Measurements from ENCODE around the gene RLBP1. TPM values are rescaled to one million over a fixed set of nuclear protein-coding genes. Genes with fewer than 3 reads are reported as not detected.

RLBP1 gene
- total and polyA plus RNA-seq, 2 of the 4 experiments (the other 2 are of a cell fraction): not detected

DNA sequence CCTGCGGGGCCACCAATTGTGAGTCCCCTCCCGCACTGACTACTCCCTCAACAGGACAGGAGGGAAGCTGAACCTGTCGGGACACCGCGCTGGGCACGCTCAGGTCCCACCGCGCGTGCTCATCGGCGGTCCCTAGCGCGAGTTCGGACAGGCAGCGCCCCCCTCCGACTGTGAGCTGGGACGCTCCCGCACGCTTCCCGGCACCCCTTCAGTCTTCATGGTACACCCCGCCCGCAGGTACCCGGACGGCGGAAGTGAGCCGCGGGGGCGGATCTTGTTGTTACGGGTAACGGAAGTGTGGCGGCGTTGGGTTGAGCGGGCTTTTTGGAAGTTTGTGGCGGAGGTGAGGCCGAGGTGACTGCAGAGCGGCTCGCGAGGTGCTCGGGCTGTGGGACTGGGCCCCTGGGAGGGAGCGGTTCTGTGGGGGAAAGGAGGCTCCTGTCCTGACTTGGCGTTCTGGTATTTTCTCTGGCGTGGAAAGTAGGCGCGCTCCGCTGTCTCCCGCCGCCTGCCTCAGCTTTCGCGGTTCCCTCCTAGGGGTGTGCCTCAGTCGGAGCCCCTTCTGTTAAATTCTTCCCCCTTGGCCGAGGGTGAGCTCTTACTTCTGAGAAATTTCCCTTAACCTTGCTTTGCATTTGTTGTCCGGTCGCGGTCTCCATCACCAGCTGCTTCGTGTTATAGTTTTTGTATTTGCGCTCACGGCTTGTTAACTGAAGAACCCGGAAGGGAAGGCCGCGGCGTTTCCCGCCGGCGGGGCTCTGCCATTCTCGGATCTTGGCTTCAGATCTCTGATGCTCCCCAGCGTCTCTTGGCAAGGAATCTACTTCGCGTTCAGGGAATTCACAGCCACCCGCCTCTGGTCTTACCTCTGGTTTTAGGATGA, 22.6 kb upstream of the RLBP1 start, which contains the start of gene FANCI (continued):
- TF ChIP-seq POLR2A (IDR thresholded peaks at IDR 0.05; ENCODE audit: low read depth, low read length): no peak
- TF ChIP-seq NFE2L2 (IDR thresholded peaks at IDR 0.05; ENCODE audit: low read depth, low read length): no peak
- no peak for TF ChIP-seq SMC3 (IDR thresholded peaks at IDR 0.05; ENCODE audit: low read depth, low read length)

DNA sequence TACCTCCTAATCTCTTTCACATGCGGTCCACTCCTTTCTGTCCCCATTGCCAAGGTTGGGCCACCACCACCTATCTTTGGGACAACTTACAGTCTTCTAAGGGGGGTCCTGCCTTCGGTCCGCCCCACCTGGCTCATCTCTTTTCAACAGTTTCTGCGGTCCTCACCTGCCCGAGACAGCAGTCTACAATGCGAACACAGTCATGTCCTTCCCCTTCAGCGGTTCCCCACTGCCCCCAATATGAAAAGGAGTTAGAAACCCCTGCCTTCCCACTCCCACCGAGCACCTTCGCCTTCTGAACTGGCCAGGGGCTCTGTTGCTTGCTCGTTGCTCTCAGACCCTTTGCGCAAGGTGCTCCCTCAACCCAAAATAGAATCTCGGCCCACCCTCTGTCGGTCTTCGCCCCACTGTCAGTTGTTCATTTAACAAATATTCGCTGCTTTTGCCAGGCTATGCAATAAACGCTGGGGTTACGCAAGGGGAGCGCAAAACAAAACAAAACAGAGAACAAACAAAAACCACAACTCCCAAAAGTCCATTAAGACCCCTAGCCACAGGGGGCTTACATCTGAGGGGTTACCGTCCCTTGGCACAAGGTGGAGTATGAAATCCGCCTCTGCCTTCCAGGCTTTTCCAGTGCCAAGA, 21.8 kb upstream of the RLBP1 start:
- Histone ChIP-seq H3K36me3 (ENCODE audit: control insufficient read depth, insufficient read depth, low read length) (no peaks in the 10 kb centered on the region), H3K4me3 (ENCODE audit: insufficient read depth, low read depth, low read length) (peak overlapping the region; percentile 87), H2BK120ac (ENCODE audit: low read depth, low read length) (peak overlapping the region; percentile 85), H3K23ac (ENCODE audit: low read depth, low read length) (peak overlapping the region; percentile 89), H3K4me2 (ENCODE audit: low read depth, low read length) (peak overlapping the region; percentile 95), H3K79me1 (ENCODE audit: low read depth in 1 of 2, low read length in 2 of 2) (peaks cover 19 to 25% of the 10 kb centered on the region in 2 experiments), H3K9ac (ENCODE audit: low read depth, low read length) (peak overlapping the region; percentile 68), H3K56ac (ENCODE audit: extremely low read depth, insufficient read depth, low read length) (peak overlapping the region; percentile 48), H3K4me1 (ENCODE audit: control insufficient read depth, insufficient read depth, low read length) (peaks cover 3% of the 10 kb centered on the region), H2BK20ac (ENCODE audit: low read depth, low read length) (peak overlapping the region; percentile 69; the same call in 1 of the 2 replicates), H4K5ac (ENCODE audit: low read depth, low read length) (peak overlapping the region; percentile 95), H3K27ac (ENCODE audit: insufficient read depth, low read length) (peak overlapping the region; percentile 46), H2AFZ (replicated peaks; ENCODE audit: low read length, poor library complexity) (peak overlapping the region; percentile 99), H3K9me3 (ENCODE audit: control insufficient read depth, insufficient read depth, low read length) (no peaks in the 10 kb centered on the region), H2AK5ac (ENCODE audit: low read depth, low read length) (peak overlapping the region; percentile 48), H3K27me3 (ENCODE audit: control insufficient read depth, insufficient read depth, low read length) (no peaks in the 10 kb centered on the region; the same call in 1 of the 2 replicates), H2AK9ac (replicated peaks; ENCODE audit: low read depth, low read length, poor library complexity) (peak overlapping the region; percentile 96), H3K14ac (replicated peaks; ENCODE audit: low read depth, low read length) (peak overlapping the region; percentile 96), H4K8ac (ENCODE audit: low read depth in 2 of 2, low read length in 2 of 2) (peak overlapping the region; percentile 94 to 97), H3K18ac (ENCODE audit: low read depth, low read length) (peak overlapping the region; percentile 72), H3K9me1 (ENCODE audit: insufficient read depth, low read length) (peaks cover 3% of the 10 kb centered on the region; the same call in 1 of the 2 replicates), H2BK5ac (ENCODE audit: low read depth, low read length, poor library complexity, severe bottlenecking) (peak overlapping the region; percentile 35), H4K91ac (ENCODE audit: insufficient read depth, low read depth, low read length) (peak overlapping the region; percentile 90), H3K4ac (ENCODE audit: low read depth, low read length) (peak overlapping the region; percentile 90), H4K20me1 (ENCODE audit: insufficient read depth, low read length) (no peaks in the 10 kb centered on the region), H2BK15ac (ENCODE audit: low read depth, low read length) (peak overlapping the region; percentile 78; the same call in 2 of the 3 replicates)
- POLR2A ChIA-PET (ENCODE audit: unreplicated experiment): no interaction called here
- peak; percentile 3; the same call in 1 of the 2 replicates for ATAC-seq (ENCODE audit: low read depth)
- peak; percentile 10 for DNase-seq
- BruUV-seq (replicated peaks): no TSS peak
- whole genome bisulfite sequencing, 2 experiments (ENCODE audit: extremely low coverage in 2 of 2, insufficient read length in 1 of 2): 42% methylated on average over 10 of the region's 20 CpGs; no CpG with 5 or more reads in 1 of the 2 experiments
- dilution Hi-C loops (cut with HindIII; ENCODE audit: low sequenced_read_pairs, unreplicated experiment) (no loop called here), in situ Hi-C loops (cut with MboI; ENCODE audit: low sequenced_read_pairs) (no loop called here), intact Hi-C loops (cut with micrococcal nuclease) (loop anchor here (1.0 kb wide), 1 partner anchor 36 kb away; no protein-coding TSS in a partner anchor)
- CTCF ChIA-PET: interaction anchor here (1.1 to 2.6 kb wide), 2 partner anchors 28 to 36 kb away, joined by 3 to 13 read pairs; no protein-coding TSS in a partner anchor
- TF ChIP-seq RAD21 (IDR thresholded peaks at IDR 0.05; ENCODE audit: low read length) (no peak), RCOR1 (IDR thresholded peaks at IDR 0.05; ENCODE audit: insufficient replicate concordance, low read length) (no peak), CHD1 (IDR thresholded peaks at IDR 0.05; ENCODE audit: low read depth, low read length) (no peak), POLR2A (IDR thresholded peaks at IDR 0.05; ENCODE audit: low read depth, low read length) (no peak), MXI1 (IDR thresholded peaks at IDR 0.05; ENCODE audit: borderline replicate concordance, low read depth, low read length) (no peak), CEBPB (IDR thresholded peaks at IDR 0.05; ENCODE audit: low read depth, low read length) (peak; percentile 92), NFE2L2 (IDR thresholded peaks at IDR 0.05; ENCODE audit: low read depth, low read length) (no peak)
